Measurements from ENCODE around the gene DCAF15. TPM values are rescaled to one million over a fixed set of nuclear protein-coding genes. Genes with fewer than 3 reads are reported as not detected.
"Not testable (repeated sequence)": the region's sequence is repeated elsewhere in the genome, so short reads cannot be mapped to it uniquely, and the experiment has no call there.

The DCAF15 gene
- polyA plus RNA-seq, 2 donors: 31.6 to 50.5 TPM

DNA sequence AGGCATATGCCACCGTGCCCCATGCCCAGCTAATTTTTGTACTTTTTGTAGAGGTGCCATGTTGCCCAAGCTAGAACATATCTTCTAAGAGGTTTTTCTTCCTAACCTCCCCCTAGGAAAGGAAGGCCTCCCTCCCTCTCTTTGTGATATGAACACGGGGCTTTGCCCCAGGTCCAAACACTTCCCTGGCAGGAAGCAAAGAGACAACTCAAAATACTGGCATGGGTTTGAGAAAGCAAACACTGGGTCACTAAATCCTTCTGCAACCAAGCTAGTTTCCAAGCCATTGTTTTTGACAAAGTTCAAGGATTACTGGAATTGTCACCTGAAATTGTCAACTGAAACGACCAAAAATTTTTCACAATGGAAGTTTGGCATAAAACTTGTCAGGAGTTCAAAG, 37.5 kb upstream of the DCAF15 start:
- 68 to 71% methylated on average over 3 of the region's 3 CpGs for WGBS, 2 donors
- H3K4me1 ChIP-seq (ENCODE audit: control insufficient read depth in 2 of 2, insufficient read depth in 2 of 2, low read length in 1 of 2): no peaks in the 10 kb centered on the region
- peaks cover 10 to 38% of the 10 kb centered on the region in 2 donors for H3K36me3 ChIP-seq (ENCODE audit: control insufficient read depth in 2 of 2, insufficient read depth in 2 of 2, low read length in 1 of 2)

GRCh38 chr19:13917888-13918406, 34.4 kb upstream of the DCAF15 start:
- Histone ChIP-seq H3K36me3 (ENCODE audit: control insufficient read depth in 2 of 2, insufficient read depth in 2 of 2, low read length in 1 of 2) (peaks cover 18 to 52% of the 10 kb centered on the region in 2 donors), H3K4me1 (ENCODE audit: control insufficient read depth in 2 of 2, insufficient read depth in 2 of 2, low read length in 1 of 2) (no peaks in the 10 kb centered on the region), H3K27me3 (ENCODE audit: control insufficient read depth in 1 of 2, insufficient read depth in 2 of 2, low read length in 2 of 2) (no peaks in the 10 kb centered on the region), H3K9me3 (ENCODE audit: control insufficient read depth in 2 of 2, insufficient read depth in 1 of 2, low read depth in 1 of 2, low read length in 1 of 2) (peaks cover 0 to 6% of the 10 kb centered on the region in 2 donors), H3K4me3 (ENCODE audit: low read depth in 1 of 2, low read length in 2 of 2) (no peak overlapping the region), H3K27ac (ENCODE audit: low read depth in 2 of 2, low read length in 1 of 2) (no peak overlapping the region)
- WGBS, 2 donors: 84 to 85% methylated on average over 14 of the region's 14 CpGs

More for the DNA sequence above, 37.5 kb upstream of the DCAF15 start:
- Histone ChIP-seq H3K27me3 (ENCODE audit: control insufficient read depth in 1 of 2, insufficient read depth in 2 of 2, low read length in 2 of 2) (no peaks in the 10 kb centered on the region), H3K27ac (ENCODE audit: low read depth in 2 of 2, low read length in 1 of 2) (no peak overlapping the region), H3K4me3 (ENCODE audit: low read depth in 1 of 2, low read length in 2 of 2) (no peak overlapping the region), H3K9me3 (ENCODE audit: control insufficient read depth in 2 of 2, insufficient read depth in 1 of 2, low read depth in 1 of 2, low read length in 1 of 2) (no peaks in the 10 kb centered on the region)

DNA sequence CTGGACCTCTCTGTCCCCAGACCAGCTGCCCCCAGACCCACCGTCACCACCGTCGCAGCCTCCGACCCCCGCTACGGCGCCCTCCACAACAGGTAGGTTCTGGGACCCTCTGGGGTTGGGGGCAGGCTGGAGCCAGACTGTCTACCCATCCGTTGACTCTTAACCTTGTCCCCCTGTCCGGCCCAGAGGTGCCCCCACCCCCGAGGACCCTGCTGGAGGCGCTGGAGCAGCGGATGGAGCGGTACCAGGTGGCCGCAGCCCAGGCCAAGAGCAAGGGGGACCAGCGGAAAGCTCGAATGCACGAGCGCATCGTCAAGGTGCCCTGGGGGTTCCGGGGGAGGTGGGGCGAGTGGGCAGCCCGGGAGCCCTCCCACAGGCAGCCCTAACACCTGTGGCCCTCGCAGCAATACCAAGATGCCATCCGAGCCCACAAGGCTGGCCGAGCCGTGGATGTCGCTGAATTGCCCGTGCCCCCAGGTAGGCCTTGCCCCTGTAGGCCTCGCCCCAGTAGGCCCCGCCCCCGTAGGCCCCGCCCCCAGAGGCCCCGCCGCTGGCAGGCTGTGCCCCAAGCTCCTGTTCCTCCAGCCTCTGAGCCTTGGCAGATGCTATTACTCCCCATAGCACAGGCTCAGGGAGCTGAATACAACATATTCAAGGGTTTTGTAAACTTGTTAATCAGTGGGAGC, 33.4 kb upstream of the DCAF15 start:
- Histone ChIP-seq H3K9me3 (ENCODE audit: control insufficient read depth in 2 of 2, insufficient read depth in 1 of 2, low read depth in 1 of 2, low read length in 1 of 2) (peaks cover 0 to 6% of the 10 kb centered on the region in 2 donors), H3K36me3 (ENCODE audit: control insufficient read depth in 2 of 2, insufficient read depth in 2 of 2, low read length in 1 of 2) (peaks cover 12 to 54% of the 10 kb centered on the region in 2 donors), H3K4me1 (ENCODE audit: control insufficient read depth in 2 of 2, insufficient read depth in 2 of 2, low read length in 1 of 2) (no peaks in the 10 kb centered on the region), H3K4me3 (ENCODE audit: low read depth in 1 of 2, low read length in 2 of 2) (no peak overlapping the region), H3K27ac (ENCODE audit: low read depth in 2 of 2, low read length in 1 of 2) (no peak overlapping the region), H3K27me3 (ENCODE audit: control insufficient read depth in 1 of 2, insufficient read depth in 2 of 2, low read length in 2 of 2) (no peaks in the 10 kb centered on the region)
- 91% methylated on average over 33 to 34 of the region's 34 CpGs for WGBS, 2 donors

DNA sequence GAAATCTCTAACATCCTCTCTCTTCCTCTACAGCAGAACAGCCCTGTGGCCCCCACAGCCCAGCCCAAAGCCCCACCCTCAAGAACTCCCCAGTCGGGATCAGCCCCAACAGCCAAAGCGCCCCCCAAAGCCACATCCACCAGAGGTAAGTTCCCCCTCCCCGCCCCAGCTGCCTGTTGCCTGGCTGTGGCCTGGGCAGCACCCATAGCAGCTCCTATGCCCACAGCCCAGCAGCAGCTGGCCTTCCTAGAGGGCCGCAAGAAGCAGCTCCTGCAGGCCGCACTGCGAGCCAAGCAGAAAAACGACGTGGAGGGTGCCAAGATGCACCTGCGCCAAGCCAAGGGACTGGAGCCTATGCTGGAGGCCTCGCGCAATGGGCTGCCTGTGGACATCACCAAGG, 31.8 kb upstream of the DCAF15 start:
- Histone ChIP-seq H3K4me1 (ENCODE audit: control insufficient read depth in 2 of 2, insufficient read depth in 2 of 2, low read length in 1 of 2) (no peaks in the 10 kb centered on the region), H3K9me3 (ENCODE audit: control insufficient read depth in 2 of 2, insufficient read depth in 1 of 2, low read depth in 1 of 2, low read length in 1 of 2) (peaks cover 0 to 6% of the 10 kb centered on the region in 2 donors), H3K36me3 (ENCODE audit: control insufficient read depth in 2 of 2, insufficient read depth in 2 of 2, low read length in 1 of 2) (peaks cover 15 to 54% of the 10 kb centered on the region in 2 donors), H3K27ac (ENCODE audit: low read depth in 2 of 2, low read length in 1 of 2) (no peak overlapping the region), H3K4me3 (ENCODE audit: low read depth in 1 of 2, low read length in 2 of 2) (no peak overlapping the region), H3K27me3 (ENCODE audit: control insufficient read depth in 1 of 2, insufficient read depth in 2 of 2, low read length in 2 of 2) (no peaks in the 10 kb centered on the region)
- WGBS, 2 donors: 98 to 100% methylated on average over 11 of the region's 11 CpGs

- no peak overlapping the region for H3K4me3 ChIP-seq (ENCODE audit: low read depth in 1 of 2, low read length in 2 of 2)
- peaks cover 0 to 6% of the 10 kb centered on the region in 2 donors for H3K9me3 ChIP-seq (ENCODE audit: control insufficient read depth in 2 of 2, insufficient read depth in 1 of 2, low read depth in 1 of 2, low read length in 1 of 2)
- no peaks in the 10 kb centered on the region for H3K27me3 ChIP-seq (ENCODE audit: control insufficient read depth in 1 of 2, insufficient read depth in 2 of 2, low read length in 2 of 2)
- no peak overlapping the region for H3K27ac ChIP-seq (ENCODE audit: low read depth in 2 of 2, low read length in 1 of 2)
- 89 to 93% methylated on average over 2 of the region's 2 CpGs for WGBS, 2 donors
- H3K36me3 ChIP-seq (ENCODE audit: control insufficient read depth in 2 of 2, insufficient read depth in 2 of 2, low read length in 1 of 2): peaks cover 15 to 48% of the 10 kb centered on the region in 2 donors
- H3K4me1 ChIP-seq (ENCODE audit: control insufficient read depth in 2 of 2, insufficient read depth in 2 of 2, low read length in 1 of 2): no peaks in the 10 kb centered on the region
These were observed 31.2 kb upstream of the DCAF15 start for GRCh38 chr19:13920940-13921747.

DNA sequence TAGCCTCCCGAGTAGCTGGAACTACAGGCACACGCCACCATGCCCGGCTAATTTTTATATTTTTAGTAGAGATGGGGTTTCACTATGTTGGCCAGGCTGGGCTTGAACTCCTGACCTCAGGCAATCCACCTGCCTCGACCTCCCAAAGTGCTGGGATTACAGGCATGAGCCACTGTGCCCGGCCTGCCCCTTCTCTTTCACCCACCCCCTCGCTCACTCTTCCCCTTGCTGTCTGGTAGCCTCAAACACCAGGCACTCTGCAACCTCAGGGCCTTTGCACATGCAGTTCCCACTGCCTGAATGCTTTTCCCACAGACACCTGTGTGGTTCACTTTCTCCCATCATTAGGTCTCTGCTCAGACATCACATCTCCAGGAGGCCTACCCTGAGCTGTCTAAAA, 30.2 kb upstream of the DCAF15 start:
- not testable (repeated sequence) for H3K27ac ChIP-seq (ENCODE audit: low read depth in 2 of 2, low read length in 1 of 2); H3K4me3 ChIP-seq (ENCODE audit: low read depth in 1 of 2, low read length in 2 of 2); H3K4me1 ChIP-seq (ENCODE audit: control insufficient read depth in 2 of 2, insufficient read depth in 2 of 2, low read length in 1 of 2); H3K27me3 ChIP-seq (ENCODE audit: control insufficient read depth in 1 of 2, insufficient read depth in 2 of 2, low read length in 2 of 2); H3K9me3 ChIP-seq (ENCODE audit: control insufficient read depth in 2 of 2, insufficient read depth in 1 of 2, low read depth in 1 of 2, low read length in 1 of 2)
- H3K36me3 ChIP-seq (ENCODE audit: control insufficient read depth in 2 of 2, insufficient read depth in 2 of 2, low read length in 1 of 2): peaks cover 21 to 58% of the 10 kb centered on the region in 2 donors
- 94 to 99% methylated on average over 6 of the region's 6 CpGs for WGBS, 2 donors

DNA sequence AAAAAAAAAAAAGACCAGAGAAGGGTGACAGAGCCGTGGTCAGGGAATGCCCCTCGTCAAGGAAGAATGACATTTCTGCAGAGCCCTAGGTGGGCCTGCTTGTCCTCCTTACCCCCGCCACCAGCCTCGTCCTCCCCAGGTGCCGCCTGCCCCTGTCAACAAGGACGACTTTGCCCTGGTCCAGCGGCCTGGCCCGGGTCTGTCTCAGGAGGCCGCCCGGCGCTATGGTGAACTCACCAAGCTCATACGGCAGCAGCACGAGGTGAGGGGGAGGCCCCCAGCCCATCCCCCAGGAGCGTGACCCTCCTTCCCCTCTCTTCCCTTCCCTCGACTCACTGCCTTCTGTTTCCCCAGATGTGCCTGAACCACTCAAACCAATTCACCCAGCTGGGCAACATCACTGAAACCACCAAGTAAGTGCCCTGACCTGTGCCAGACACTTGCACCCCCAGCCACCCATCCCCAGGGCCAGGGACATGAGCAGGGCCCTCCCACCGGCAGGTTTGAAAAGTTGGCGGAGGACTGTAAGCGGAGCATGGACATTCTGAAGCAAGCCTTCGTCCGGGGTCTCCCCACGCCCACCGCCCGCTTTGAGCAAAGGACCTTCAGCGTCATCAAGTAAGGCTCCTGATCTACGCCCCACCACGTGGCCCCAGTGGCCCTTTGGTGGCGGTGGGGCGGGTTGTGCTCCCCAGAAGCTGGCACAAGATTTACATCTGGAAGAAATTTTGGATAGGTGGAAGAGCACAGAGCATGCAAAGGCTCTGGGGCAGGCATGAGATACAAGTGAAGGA, 28.9 kb upstream of the DCAF15 start:
- Histone ChIP-seq H3K9me3 (ENCODE audit: control insufficient read depth in 2 of 2, insufficient read depth in 1 of 2, low read depth in 1 of 2, low read length in 1 of 2) (peaks cover 0 to 6% of the 10 kb centered on the region in 2 donors), H3K4me3 (ENCODE audit: low read depth in 1 of 2, low read length in 2 of 2) (no peak overlapping the region), H3K27me3 (ENCODE audit: control insufficient read depth in 1 of 2, insufficient read depth in 2 of 2, low read length in 2 of 2) (no peaks in the 10 kb centered on the region), H3K27ac (ENCODE audit: low read depth in 2 of 2, low read length in 1 of 2) (no peak overlapping the region), H3K36me3 (ENCODE audit: control insufficient read depth in 2 of 2, insufficient read depth in 2 of 2, low read length in 1 of 2) (peaks cover 21 to 61% of the 10 kb centered on the region in 2 donors), H3K4me1 (ENCODE audit: control insufficient read depth in 2 of 2, insufficient read depth in 2 of 2, low read length in 1 of 2) (no peaks in the 10 kb centered on the region)
- WGBS, 2 donors: 94 to 97% methylated on average over 26 to 28 of the region's 28 CpGs

GRCh38 chr19:13926010-13926409, 26.3 kb upstream of the DCAF15 start:
- no peaks in the 10 kb centered on the region for H3K4me1 ChIP-seq (ENCODE audit: control insufficient read depth in 2 of 2, insufficient read depth in 2 of 2, low read length in 1 of 2)
- no peak overlapping the region for H3K4me3 ChIP-seq (ENCODE audit: low read depth in 1 of 2, low read length in 2 of 2)
- 86 to 94% methylated on average over 4 of the region's 4 CpGs for WGBS, 2 donors
- no peak overlapping the region for H3K27ac ChIP-seq (ENCODE audit: low read depth in 2 of 2, low read length in 1 of 2)
- H3K27me3 ChIP-seq (ENCODE audit: control insufficient read depth in 1 of 2, insufficient read depth in 2 of 2, low read length in 2 of 2): no peaks in the 10 kb centered on the region
- peaks cover 0 to 1% of the 10 kb centered on the region in 2 donors for H3K9me3 ChIP-seq (ENCODE audit: control insufficient read depth in 2 of 2, insufficient read depth in 1 of 2, low read depth in 1 of 2, low read length in 1 of 2)
- H3K36me3 ChIP-seq (ENCODE audit: control insufficient read depth in 2 of 2, insufficient read depth in 2 of 2, low read length in 1 of 2): peaks cover 15 to 55% of the 10 kb centered on the region in 2 donors

GRCh38 chr19:13926715-13927114, 25.6 kb upstream of the DCAF15 start:
- Histone ChIP-seq H3K27ac (ENCODE audit: low read depth in 2 of 2, low read length in 1 of 2) (no peak overlapping the region), H3K9me3 (ENCODE audit: control insufficient read depth in 2 of 2, insufficient read depth in 1 of 2, low read depth in 1 of 2, low read length in 1 of 2) (no peaks in the 10 kb centered on the region), H3K27me3 (ENCODE audit: control insufficient read depth in 1 of 2, insufficient read depth in 2 of 2, low read length in 2 of 2) (no peaks in the 10 kb centered on the region), H3K36me3 (ENCODE audit: control insufficient read depth in 2 of 2, insufficient read depth in 2 of 2, low read length in 1 of 2) (peaks cover 14 to 53% of the 10 kb centered on the region in 2 donors), H3K4me3 (ENCODE audit: low read depth in 1 of 2, low read length in 2 of 2) (no peak overlapping the region), H3K4me1 (ENCODE audit: control insufficient read depth in 2 of 2, insufficient read depth in 2 of 2, low read length in 1 of 2) (no peaks in the 10 kb centered on the region)
- WGBS, 2 donors: 78 to 81% methylated on average over 8 of the region's 8 CpGs

Measured in esophagus (tissue), 2 donors.